Measurements from ENCODE around the gene TP53TG5.
A peak's percentile ranks its signal among the peaks of the same experiment; 100 is the strongest.

Gene TP53TG5

GRCh38 chr20:45323731-45324130 is 54.4 kb downstream of the TP53TG5 start:
- no peak for DNase-seq

- peak in 10 of 14 donors; percentile 23 to 64 (median 43) for DNase-seq
Observed at GRCh38 chr20:45322952-45323383, 55.2 kb downstream of the TP53TG5 start.

Data from C1 segment of cervical spinal cord (tissue), 14 donors.